ENCODE measurements around the gene HAUS3. TPM values are rescaled to one million over a fixed set of nuclear protein-coding genes. Genes with fewer than 3 reads are reported as not detected.
"Not testable (repeated sequence)": the region's sequence is repeated elsewhere in the genome, so short reads cannot be mapped to it uniquely, and the experiment has no call there.

The HAUS3 gene
- total RNA-seq, 2 experiments from 2014 or later, result 20.2 to 20.3 TPM

GRCh38 chr4:2284934-2285612 is 43.2 kb upstream of the HAUS3 start:
- CTCF ChIA-PET, result no interaction called here
- intact Hi-C loops (cut with micrococcal nuclease), result loop anchor here (5.0 kb wide), 1 partner anchor 77 kb away; no protein-coding TSS in a partner anchor
- no peak for DNase-seq
- POLR2A ChIA-PET, result no interaction called here
- no peak overlapping the region for H3K4me3 Mint-ChIP-seq
- H3K27me3 Mint-ChIP-seq, result no peaks in the 10 kb centered on the region
- no peaks in the 10 kb centered on the region for H3K9me3 Mint-ChIP-seq
- peaks cover 37% of the 10 kb centered on the region for H3K4me1 Mint-ChIP-seq (ENCODE audit: low read depth)
- H3K36me3 Mint-ChIP-seq, result no peaks in the 10 kb centered on the region
- no peak overlapping the region for H3K27ac Mint-ChIP-seq

DNA sequence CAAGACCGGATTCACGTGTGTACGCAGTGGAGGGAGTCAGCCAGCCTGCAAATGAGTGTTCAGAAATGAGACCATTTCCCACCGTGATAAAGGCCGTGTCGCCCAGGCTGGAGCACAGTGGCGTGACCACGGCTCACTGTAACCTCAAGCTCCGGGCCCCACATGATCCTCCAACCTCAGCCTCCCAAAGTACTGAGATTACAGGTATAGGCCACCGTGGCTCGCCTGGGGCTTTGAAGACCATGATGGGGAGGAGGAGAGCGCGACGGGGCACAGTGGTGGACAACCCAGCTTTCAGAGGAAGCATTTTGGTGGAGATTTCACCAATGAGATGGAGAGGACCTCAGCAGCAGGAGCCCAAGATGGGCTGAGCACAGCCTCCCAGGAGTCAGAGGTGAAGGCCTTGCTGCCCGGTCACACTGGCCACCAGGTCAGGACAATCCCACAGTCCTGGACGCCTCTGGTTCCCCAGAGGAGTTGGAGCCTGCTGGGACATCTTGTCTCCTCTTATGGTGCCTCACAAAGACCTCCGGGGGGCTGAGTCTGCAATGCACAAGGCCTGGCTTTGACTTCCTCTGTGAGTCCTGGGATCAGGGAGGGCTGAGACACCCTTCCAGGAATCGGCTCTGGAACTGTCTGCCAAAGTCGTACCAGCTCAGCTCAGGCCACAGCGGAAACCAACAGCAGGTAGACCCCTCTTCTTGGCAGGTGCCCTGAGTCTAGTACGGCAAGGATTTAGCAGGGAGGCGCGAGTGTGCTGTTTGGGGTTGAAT is 42.4 kb upstream of the HAUS3 start:
- intact Hi-C loops (cut with micrococcal nuclease), result loop anchor here (5.0 kb wide), 1 partner anchor 78 kb away; no protein-coding TSS in a partner anchor
- DNase-seq, result no peak
- POLR2A ChIA-PET, result no interaction called here
- CTCF ChIA-PET, result no interaction called here
- no peak overlapping the region for H3K4me3 Mint-ChIP-seq
- no peaks in the 10 kb centered on the region for H3K9me3 Mint-ChIP-seq
- no peaks in the 10 kb centered on the region for H3K36me3 Mint-ChIP-seq
- H3K27me3 Mint-ChIP-seq, result no peaks in the 10 kb centered on the region
- H3K4me1 Mint-ChIP-seq (ENCODE audit: low read depth), result peaks cover 31% of the 10 kb centered on the region
- no peak overlapping the region for H3K27ac Mint-ChIP-seq

DNA sequence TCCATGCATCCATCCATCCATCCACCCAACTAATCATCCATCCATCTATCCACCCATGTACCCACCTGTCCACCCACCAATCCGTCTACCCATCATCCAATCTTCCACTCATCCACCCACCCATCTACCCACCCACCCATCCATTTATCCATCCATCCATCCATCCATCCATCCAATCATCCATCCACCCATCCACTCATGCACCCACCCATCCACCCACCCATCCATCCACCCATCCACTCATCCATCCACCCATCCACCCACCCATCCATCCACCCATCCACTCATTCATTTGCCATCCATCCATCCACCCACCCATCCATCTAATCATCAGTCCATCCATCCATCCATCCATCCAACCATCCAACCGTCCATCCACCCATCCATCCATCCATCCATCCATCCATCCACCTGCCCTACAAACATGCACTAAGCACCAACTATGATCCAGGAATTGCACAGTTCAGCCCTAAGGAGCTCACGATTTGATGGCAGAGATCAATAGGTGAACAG is 41.3 kb upstream of the HAUS3 start:
- CTCF ChIA-PET, result no interaction called here

DNA sequence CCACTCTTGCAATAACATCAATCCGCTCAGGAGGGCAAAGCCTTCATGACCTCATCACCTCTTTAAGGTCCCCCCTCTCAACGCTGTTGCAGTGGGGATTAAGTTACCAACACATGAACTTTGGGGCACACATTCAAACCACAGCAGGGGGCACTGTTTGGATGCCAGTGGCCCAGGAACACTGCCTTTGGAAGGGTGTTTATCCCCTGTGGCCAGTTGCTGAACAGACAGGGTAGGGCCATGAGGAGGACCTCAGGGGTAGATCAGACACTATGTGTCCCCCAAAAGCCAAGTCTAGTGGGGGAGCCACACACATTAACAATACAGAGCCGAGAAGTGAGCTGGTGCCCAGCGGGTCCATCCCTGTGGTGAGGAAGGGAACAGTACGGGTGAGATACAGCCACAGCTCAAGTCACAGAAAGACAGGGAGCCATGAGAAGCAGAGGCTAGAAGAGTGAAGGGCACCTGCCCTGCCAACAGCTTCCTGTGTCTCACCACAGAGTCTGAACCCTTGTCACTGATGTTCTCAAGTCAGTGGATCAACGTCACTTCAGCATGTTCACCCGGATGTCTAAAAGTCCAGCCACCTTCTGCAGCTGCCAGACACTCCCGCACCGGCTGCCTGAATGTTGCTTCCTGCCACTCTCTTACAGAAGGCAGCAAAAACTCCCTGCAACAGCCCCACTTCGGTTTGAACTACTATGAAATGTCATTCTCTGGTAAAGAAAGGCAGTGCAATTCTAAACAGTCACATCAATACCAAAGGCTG is 39.8 kb upstream of the HAUS3 start:
- peak; percentile 88 for DNase-seq
- Mint-ChIP-seq H3K4me3 (peak overlapping the region; percentile 20), H3K9me3 (no peaks in the 10 kb centered on the region), H3K36me3 (no peaks in the 10 kb centered on the region), H3K4me1 (ENCODE audit: low read depth) (peaks cover 31% of the 10 kb centered on the region), H3K27me3 (no peaks in the 10 kb centered on the region), H3K27ac (peak overlapping the region; percentile 88)
- CTCF ChIA-PET, result interaction anchor here (1.1 to 1.4 kb wide), 4 partner anchors 12 to 187 kb away, joined by 3 to 4 read pairs (median 3); partner anchors contain the start of gene RNF4
- POLR2A ChIA-PET, result interaction anchor here (0.7 kb wide), 1 partner anchor 20 kb away, joined by 4 read pairs; the partner anchor contains the start of gene MXD4
- intact Hi-C loops (cut with micrococcal nuclease), result loop anchor here (1.0 to 5.0 kb wide), 3 partner anchors 19 to 132 kb away; partner anchors contain the start of gene MXD4

More for the DNA sequence above, 41.3 kb upstream of the HAUS3 start:
- H3K27me3 Mint-ChIP-seq, result no peaks in the 10 kb centered on the region
- intact Hi-C loops (cut with micrococcal nuclease), result loop anchor here (5.0 kb wide), 1 partner anchor 79 kb away; no protein-coding TSS in a partner anchor
- DNase-seq, result no peak
- H3K36me3 Mint-ChIP-seq, result no peaks in the 10 kb centered on the region
- no peak overlapping the region for H3K4me3 Mint-ChIP-seq
- no peaks in the 10 kb centered on the region for H3K9me3 Mint-ChIP-seq
- H3K4me1 Mint-ChIP-seq (ENCODE audit: low read depth), result peaks cover 31% of the 10 kb centered on the region
- peak overlapping the region; percentile 24 for H3K27ac Mint-ChIP-seq
- POLR2A ChIA-PET, result no interaction called here

GRCh38 chr4:2280531-2281300 is 38.8 kb upstream of the HAUS3 start:
- Mint-ChIP-seq H3K27me3 (no peaks in the 10 kb centered on the region), H3K4me1 (ENCODE audit: low read depth) (peaks cover 31% of the 10 kb centered on the region), H3K27ac (peak overlapping the region; percentile 88), H3K4me3 (no peak overlapping the region), H3K36me3 (no peaks in the 10 kb centered on the region), H3K9me3 (no peaks in the 10 kb centered on the region)
- intact Hi-C loops (cut with micrococcal nuclease), result loop anchor here (5.0 kb wide), 1 partner anchor 82 kb away; no protein-coding TSS in a partner anchor
- DNase-seq, result no peak
- CTCF ChIA-PET, result no interaction called here
- POLR2A ChIA-PET, result no interaction called here

DNA sequence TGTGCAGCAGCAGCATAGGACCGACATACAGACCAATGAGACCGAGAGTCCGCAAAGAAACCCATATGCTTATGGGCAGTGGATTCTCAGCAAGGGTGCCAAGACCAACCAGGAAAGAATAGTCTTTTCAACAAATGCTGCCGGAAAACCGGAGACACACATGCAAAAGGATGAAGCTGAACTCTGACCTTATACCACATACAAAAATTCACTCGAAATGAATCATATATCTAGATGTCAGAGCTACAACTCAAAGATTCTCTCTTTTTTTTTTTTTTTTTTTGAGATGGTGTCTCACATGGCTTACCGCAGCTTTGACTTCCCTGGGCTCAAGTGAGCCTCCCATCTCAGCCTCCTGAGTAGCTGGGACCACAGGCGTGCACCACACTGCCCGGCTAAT is 36.0 kb upstream of the HAUS3 start:
- ChIA-PET CTCF (no interaction called here), POLR2A (no interaction called here)
- Mint-ChIP-seq H3K4me3 (no peak overlapping the region), H3K36me3 (no peaks in the 10 kb centered on the region), H3K4me1 (ENCODE audit: low read depth) (peaks cover 24% of the 10 kb centered on the region), H3K27me3 (no peaks in the 10 kb centered on the region), H3K27ac (no peak overlapping the region), H3K9me3 (no peaks in the 10 kb centered on the region)
- DNase-seq, result no peak
- intact Hi-C loops (cut with micrococcal nuclease), result no loop called here

DNA sequence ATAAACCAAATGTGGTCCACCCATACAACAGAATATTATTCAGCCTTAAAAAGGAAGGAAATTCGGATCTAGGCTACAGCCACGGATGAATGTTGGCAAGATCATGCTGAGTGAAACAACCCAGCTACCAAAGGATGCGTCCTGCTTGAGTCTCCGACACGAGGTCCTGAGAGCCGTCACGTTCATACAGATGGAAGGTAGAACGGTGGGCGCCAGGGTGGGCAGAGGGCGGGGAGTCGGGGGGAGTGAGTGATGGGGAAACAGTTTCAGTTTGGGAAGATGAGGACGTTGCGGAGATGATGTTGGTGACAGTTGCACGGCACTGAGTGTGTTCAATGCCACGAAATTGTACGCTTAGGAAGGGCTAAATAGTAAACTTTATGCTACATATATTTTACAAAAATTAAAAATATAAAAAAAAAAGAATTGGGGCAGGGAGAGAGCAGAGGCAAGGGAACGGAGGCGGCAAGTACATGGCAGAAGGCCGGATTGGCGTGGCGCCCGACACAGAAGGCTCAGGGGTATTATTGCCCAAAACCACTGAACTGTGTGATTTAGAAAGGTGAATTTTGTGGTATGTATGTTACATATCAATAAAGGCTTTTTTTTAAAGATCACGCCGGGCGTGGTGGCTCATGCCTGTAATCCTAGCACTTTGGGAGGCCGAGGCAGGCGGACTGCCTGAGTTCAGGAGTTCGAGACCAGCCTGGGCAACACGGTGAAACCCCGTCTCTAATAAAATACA is 34.8 kb upstream of the HAUS3 start:
- POLR2A ChIA-PET, result no interaction called here
- CTCF ChIA-PET, result no interaction called here
- H3K27ac Mint-ChIP-seq, result no peak overlapping the region
- peaks cover 14% of the 10 kb centered on the region for H3K4me1 Mint-ChIP-seq (ENCODE audit: low read depth)
- no peak overlapping the region for H3K4me3 Mint-ChIP-seq
- no peak for DNase-seq
- H3K27me3 Mint-ChIP-seq, result no peaks in the 10 kb centered on the region
- no peaks in the 10 kb centered on the region for H3K36me3 Mint-ChIP-seq
- intact Hi-C loops (cut with micrococcal nuclease), result no loop called here
- no peaks in the 10 kb centered on the region for H3K9me3 Mint-ChIP-seq

GRCh38 chr4:2275546-2276251 is 33.8 kb upstream of the HAUS3 start:
- intact Hi-C loops (cut with micrococcal nuclease), result no loop called here
- DNase-seq, result no peak
- Mint-ChIP-seq H3K27me3 (no peaks in the 10 kb centered on the region), H3K9me3 (no peaks in the 10 kb centered on the region), H3K27ac (no peak overlapping the region), H3K36me3 (no peaks in the 10 kb centered on the region), H3K4me1 (ENCODE audit: low read depth) (peaks cover 3% of the 10 kb centered on the region), H3K4me3 (no peak overlapping the region)
- CTCF ChIA-PET, result no interaction called here
- POLR2A ChIA-PET, result no interaction called here

DNA sequence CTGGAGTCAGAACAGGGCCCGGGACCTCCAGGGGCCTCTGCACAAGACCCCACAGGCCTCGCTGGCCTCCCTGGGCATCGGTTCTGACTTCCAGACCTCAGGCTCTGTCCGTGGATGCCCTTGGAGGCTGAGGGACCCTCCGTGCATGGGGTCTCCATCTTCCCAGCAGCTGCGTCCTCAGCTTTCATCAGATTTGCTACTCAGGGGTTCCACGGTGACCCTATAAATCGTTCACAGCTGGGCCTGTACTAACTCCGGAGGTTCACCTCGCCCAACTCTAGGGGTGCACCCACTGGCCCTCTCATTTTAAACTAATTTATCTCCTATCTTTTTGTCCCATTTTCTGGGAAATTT is 33.1 kb upstream of the HAUS3 start:
- H3K36me3 Mint-ChIP-seq; H3K27me3 Mint-ChIP-seq; POLR2A ChIA-PET; H3K9me3 Mint-ChIP-seq; H3K27ac Mint-ChIP-seq; intact Hi-C loops (cut with micrococcal nuclease); DNase-seq; CTCF ChIA-PET; H3K4me1 Mint-ChIP-seq (ENCODE audit: low read depth); H3K4me3 Mint-ChIP-seq: not testable (repeated sequence)

DNA sequence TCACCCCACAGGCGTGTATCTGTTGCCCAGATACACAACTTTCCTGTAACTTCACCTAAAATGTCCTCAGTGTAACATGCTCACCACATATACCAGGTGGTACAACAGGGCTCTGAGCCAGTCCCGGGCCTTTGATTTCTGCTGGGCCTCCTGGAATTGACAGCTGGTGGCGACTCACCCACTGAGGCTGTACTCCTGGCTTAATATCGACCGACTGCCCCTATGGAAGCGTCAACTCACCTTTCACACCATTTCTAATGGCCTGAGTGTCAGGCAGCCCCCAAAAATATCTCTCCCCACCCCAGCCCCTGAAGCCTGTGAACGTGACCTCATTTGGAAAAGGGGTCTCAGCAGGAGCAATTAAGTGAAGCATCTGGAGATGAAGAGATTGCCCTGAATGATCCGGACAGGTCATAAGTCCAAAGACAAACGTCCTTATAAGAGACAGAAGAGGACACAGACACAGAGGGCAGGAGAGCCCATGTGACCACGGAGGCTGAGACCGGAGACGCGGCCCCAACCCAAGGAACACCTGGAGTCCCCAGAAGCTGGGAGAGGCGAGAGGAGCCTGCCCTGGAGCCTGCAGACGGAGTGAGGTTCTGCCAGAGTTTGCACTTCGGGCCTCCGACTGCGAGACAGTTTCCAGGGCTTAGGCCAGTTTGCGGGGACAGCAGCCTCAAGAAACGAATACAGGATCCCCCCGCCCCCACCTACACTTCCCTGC is 32.6 kb upstream of the HAUS3 start:
- ChIA-PET CTCF (no interaction called here), POLR2A (no interaction called here)
- no peaks in the 10 kb centered on the region for H3K4me1 Mint-ChIP-seq (ENCODE audit: low read depth)
- H3K36me3 Mint-ChIP-seq, result no peaks in the 10 kb centered on the region
- DNase-seq, result no peak
- intact Hi-C loops (cut with micrococcal nuclease), result no loop called here
- H3K27ac Mint-ChIP-seq, result no peak overlapping the region
- H3K27me3 Mint-ChIP-seq, result no peaks in the 10 kb centered on the region
- no peak overlapping the region for H3K4me3 Mint-ChIP-seq
- H3K9me3 Mint-ChIP-seq, result no peaks in the 10 kb centered on the region
